NCI-H146 treated with DMSO at 0.1 percent for 48 hours (cell line): ENCODE measurements around the gene KAT2B.
"Not testable (repeated sequence)": the region's sequence is repeated elsewhere in the genome, so short reads cannot be mapped to it uniquely, and the experiment has no call there.

Experiments
- DNase-seq: peaks from one replicate; lab custom pipeline; 2025; ENCODE audit not compliant: unreplicated experiment; lab: John Stamatoyannopoulos, UW

The KAT2B gene

DNA sequence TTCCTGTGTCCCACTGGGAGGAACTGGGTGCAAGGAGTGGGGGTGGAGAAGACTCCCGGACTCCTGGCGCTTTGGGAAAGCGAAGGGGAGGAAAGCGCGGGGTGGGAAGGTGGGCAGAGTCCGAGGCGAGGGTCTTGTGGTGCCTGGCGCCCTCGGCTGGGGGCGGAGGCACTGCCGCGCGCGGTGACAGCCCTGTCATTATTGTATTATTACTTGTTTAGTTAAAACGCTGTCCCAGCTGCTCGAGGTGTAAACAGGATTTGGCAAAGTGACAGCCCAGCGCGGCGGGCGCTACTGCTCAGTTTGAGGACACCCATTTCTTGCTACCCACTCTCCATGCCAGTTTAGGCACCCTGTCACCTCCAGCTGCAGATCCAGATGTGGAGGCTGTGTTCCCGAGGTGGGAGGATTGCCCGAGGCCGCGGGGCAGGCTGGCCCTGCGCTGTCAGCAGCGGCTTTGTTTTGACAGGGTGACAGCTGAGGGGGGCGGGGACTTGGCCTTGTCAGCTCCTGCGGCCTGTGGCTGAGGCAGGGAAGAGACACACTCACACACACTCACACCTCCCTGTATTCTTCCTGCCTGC, 1.0 kb downstream of the KAT2B start:
- peak; percentile 39 for DNase-seq

DNA sequence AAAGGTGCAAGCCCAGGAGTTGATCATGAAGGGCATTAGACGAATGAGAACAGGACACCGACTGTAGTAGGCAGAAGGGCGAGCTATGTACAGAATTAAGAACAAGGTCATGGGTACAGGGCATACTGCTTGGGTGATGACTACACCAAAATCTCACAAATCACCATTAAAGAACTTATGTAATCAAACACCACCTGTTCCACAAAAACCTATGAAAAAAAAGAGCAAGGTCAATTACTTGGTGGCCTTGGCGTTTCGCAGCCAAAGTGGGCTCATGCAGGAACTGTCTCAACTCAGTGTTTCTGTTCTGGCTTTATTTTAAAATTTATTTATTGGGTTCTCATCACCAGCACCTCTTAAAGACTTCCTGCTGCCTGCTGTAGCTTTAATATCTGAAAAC, 2.1 kb downstream of the KAT2B start:
- DNase-seq: no peak

DNA sequence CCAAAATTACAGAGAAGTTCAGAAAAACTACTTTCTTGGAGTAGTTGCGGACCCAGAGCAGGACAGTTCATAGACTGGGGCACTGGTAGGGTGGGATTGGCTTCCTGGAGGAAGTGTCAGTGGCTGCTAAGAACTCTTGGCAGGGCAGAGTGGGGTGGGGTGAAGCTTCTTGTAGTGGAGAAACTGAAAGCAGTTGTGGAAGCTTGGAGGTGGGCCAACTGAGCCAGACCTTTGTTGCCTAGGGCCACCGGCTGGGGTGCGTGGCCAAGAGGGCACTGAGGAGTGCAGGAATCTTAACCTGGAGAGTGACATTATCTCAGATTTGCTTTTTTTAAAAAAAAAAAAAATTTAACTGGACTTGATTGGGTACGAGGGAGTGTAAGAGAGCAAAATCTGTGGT, 3.1 kb downstream of the KAT2B start:
- no peak for DNase-seq

DNA sequence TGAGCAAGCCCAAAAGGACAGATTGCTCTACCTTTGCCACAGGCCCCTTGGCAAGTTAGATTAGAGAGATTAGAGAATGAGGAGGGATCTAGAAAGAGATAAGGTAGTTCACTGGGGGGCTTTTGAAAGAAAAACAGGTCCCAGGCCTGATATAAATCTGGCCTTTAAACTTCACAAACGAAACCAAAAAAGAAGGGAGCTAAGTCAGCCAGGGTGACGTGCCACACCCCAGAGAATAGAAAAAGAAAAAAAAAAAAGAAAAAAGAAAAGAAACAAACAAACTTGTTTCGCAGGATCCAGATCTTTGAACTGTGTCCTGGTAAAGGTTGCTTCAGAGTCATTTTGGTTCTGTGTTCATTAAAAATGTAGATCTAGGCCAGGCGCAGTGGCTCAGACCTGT, 3.6 kb downstream of the KAT2B start:
- DNase-seq: no peak

DNA sequence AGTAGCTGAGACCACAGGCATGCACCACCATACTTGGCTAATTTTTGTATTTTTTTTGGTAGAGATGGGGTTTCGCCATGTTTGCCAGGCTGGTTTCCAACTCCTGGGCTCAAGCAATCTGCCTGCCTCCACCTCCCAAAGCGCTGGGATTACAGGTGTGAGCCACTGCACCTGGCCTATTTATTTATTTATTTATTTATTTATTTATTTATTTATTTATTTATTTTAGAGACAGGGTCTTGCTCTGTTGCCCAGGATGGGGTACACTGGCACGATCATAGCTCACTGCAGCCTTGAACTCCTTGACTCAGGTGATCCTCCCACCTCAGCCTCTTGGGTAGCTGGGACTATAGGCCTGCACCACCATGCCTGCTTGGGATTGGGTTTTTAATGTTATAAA, 4.9 kb downstream of the KAT2B start:
- not testable (repeated sequence) for DNase-seq

DNA sequence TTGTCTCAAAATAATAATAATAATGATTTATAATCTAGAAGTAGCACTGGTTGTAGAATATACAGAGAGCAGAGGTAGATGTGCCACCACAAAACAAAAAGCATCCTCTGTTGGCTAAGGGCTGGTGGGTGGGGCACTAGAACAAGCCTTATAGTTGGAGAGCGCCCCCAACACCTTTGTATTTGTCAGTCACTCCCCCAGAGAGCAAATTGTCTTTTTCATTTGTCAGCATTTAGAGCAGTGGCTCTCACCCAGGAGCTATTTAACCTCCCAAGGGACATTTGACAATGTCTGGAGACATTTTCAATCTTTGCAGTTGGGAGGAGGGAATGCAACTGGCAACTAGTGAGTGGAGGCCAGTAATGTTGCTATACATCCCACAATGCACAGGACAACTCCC, 6.3 kb downstream of the KAT2B start:
- DNase-seq: no peak

DNA sequence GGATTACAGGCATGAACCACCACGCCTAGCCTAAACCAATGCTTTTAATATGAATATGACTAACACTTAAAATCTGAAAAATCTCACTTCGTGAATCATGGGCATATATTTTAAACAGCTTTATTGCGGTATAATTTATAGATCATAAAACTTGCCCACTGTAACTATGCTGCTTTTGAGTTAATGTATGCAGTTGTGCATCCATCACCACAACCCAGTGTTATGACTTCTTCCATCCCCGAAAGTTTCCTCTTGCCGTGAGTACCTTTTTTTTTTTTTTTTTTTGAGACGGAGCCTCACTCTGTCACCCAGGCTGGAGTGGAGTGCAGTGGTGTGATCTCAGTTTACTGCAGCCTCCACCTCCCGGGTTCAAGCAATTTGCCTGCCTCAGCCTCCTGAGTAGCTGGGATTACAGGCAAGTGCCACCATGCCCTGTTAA, 7.1 kb downstream of the KAT2B start:
- no peak for DNase-seq

DNA sequence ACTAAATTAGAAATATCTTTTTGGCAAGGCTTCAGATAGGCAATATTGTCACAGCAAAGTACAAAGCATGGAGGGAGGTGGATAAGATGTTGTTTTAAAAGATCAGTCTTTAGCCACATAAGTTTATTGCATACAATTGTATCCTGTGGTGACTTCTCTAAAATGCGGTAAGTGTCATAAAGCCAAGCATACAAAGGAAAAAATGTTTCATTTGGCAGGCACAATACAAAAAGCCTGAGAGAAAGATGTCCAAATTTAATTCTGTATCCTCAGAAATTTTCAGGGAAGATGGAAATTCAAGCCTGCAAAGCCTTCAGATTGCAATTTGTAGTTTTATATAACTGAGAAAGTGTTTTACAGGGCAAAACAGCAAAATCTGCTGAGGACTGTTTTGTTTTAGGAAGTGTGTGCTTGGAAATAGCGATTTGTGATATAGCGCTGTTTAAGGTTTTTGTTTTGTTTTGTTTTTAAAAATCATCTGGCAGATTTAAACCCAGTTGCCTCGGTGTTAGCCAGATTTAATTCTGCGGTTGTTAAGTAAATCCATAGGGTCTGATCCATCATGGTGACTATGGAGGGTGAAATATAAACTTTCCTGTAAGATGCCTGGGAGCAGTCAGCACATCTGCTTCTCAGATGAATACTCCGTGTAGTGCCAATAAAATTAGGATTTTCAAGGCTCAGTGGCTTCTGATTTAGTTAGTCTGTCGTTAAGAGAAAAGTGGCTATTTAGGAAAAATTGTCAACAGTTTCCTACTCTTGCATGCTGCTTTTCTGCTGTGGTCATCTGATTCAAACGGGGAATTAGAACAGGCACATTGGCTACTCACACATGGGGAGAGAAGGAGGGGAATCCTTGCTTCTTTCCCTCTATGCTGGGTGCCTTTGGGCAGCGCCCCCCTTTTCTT, 8.0 kb downstream of the KAT2B start:
- DNase-seq: no peak

DNA sequence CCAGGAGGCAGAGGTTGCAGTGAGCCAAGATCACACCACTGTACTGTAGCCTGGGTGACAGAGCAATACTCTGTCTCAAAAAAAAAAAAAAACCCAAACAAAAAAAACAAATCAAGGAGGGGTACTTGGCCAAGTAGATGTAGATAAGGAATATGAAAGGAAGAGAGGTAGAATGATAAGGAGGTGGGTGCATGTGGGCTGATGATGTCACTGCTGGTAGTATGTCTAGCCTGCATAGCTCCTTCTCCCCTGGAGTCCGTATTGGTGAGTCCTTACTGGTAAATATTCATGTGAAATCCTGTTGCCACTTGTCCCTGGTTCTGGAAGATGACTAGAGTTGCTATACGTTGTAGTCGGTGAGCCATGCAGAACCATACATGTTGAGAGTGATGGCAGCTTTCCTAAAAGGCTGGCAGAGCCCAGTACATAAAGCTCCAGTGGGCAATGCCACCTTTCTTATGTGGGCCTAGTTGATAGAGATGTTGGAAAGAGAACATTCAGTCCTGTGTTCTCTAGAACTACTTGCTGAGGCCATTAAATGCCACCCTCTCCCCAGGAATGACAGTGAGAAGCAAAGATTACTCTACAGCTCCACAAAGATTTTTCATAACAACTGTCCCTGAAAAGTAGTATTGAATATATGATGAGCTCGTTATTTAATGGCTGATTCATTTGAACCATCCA, 11.0 kb downstream of the KAT2B start:
- DNase-seq: no peak

DNA sequence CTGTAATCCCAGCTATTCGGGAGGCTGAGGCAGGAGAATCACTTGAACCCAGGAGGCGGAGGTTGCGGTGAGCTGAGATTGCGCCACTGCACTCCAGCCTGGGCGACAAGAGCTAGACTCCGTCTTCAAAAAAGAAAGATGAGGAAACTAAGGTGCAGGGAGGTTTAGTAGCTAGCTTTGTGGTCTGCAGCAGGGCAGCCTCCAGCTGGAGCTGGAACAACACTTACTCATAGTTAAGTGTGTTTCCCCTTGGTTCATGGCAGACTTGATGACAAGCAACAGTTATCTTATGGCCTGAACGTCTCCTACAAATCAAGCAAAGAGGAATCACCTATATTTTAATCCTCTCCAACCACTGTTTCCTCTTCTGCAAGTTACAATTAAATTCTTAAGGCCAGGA, 12.6 kb downstream of the KAT2B start:
- DNase-seq: no peak

DNA sequence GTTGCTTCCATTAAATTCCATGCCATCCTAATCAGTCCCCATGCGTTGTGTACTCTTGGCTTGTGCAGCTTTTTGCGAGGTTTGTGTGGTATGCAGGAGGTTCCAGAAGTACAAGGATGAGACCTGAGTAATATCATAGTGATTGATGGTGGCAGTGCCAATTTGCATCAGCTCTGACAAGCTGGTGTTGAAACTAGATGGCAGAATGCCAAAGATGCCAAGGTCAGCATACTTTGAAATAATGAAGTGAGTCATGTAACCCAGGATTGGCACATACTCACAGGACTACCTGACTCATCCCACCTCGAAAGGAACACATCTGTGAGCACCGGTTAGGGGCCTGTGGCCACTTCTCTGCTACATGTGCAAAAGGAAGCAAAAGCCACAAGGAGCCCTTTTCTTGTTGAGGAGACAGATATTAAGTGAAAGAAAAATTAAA, 14.3 kb downstream of the KAT2B start:
- no peak for DNase-seq

DNA sequence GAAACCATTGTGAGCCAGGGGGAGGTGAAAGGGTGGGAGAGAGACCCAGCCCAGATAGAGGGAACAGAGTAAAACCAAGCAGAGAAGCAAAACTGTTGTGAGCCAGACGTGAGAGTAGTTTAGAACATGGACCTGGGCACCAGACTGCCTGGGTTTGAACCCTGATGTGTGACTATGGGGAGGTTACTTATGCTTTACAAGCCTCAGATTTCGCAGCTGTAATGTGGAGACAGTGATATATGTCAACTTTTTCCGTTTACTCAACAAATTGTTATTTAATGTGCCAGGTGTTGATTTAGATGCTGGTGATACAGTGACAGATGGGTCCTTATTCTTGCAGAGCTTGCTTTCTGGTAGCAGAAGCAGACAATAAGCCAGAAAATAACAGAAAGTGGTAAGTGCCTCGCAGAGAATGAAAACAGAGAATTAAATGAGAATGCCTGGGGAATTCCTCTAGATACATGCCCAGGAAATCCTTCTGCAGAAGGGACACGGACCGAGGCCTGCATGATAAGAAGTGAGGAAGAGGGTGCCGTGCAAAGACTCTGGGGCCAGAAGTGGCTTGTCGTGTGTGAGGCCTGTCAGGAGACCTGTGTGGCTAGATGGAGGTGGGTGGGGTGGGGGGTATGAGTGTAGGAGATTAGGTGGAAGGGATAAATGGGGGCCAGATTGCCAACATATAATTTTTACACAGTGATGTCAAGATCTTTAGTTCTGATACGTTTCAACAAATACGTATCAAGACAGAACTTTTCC, 15.0 kb downstream of the KAT2B start:
- peak; percentile 39 for DNase-seq

DNA sequence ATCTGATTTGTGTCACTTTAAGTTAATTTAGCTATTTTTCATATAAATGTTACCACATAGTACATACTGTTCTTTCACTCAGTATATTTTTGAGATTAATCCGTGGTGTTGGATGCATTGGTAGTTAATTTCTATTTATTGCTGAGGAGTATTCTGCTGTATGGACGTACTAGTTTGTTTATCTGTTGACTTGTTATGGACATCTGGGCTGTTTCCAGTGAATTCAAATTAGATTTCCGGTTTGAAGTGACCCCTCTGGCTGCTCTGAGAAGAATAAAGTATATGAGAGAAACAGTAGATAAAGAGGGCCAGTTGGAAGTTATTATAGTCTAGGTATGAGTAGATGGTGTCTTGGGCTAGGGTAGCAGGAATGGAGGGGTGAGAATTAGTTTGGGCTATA, 15.6 kb downstream of the KAT2B start:
- no peak for DNase-seq

DNA sequence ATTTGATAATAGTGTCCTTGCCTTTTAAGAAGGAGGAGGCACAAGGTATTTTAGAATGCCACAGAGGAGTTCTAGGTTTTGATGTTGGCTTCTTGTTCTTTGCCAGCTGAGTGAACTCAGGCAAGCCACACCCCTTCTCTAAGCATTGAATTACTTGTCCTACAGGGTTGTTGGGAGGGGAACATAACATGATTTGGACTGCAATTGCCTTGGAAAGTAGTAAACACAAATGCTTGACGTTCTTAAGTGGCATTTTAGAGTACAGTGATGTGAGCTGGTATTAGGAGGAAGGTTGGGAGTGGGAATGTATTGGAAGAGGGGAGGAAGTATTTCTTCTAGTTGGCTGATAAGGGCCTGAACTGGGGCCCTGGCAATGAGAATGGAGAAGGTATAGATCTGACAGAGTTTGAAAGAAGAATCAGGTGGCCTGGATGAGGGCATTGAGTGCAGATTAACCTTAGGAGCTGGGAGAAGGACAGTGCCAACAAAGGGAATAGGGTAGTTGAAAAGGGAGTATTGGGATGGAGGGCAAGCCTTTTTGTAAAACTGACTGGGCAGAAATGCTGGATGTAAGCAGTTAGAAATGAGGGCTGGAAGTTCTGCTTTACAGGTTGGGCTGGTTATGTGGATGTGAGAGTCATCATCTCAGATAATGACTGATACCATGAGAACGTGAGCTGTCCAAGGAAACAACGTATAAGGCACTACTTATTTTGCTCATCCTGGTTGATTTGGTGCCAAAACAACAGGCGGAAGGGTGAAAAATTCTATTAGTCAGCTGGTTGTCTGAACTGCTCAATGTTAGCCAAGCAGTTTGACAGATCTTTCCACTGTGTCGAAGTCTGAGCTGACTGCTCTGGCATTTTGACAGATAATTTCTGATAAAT, 16.7 kb downstream of the KAT2B start:
- DNase-seq: no peak

DNA sequence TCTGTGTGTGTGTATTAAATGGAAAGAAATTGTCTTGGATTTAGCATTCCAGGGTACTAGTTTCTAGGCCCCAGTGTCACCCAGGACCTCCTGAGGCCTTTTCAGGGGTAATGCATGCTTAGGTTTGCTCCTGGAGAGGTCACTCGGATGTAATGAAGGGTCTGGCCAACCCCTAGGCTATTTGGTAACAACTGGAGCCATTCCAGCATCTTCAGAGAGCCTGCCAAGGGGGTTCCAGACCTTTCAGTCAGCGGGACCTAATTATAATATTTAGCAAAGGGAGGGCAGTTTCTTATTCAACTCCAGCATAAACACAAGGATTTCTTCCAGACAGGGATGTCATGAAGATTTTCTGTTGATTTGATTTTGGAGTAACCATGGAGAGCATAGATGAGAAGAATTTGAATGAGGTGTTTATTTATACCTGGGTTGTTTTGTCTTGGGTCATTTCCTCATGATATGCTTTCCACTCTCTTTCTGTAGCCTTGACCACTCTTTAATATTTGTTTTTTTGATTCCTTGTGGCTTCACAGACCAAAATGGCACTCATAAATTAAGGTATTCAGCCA, 17.4 kb downstream of the KAT2B start:
- DNase-seq: no peak

DNA sequence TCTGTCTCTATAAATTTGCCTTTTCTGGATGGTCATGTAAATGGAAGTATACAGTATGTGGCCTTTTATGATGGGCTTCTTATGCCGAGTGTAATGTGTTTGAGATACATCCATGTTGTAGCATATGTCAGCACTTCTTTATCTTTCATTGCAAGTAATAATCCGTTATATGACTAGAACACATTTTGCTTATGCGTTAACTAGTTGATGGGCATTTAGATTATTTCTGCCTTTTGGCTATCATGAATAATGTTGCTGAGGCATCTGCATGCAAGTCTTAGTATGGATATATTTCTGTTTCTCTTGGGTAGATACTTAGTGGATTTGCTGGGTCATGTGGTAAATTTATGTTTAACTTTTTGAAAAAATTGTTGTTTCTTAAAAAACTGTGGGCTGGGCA, 19.7 kb downstream of the KAT2B start:
- no peak for DNase-seq

DNA sequence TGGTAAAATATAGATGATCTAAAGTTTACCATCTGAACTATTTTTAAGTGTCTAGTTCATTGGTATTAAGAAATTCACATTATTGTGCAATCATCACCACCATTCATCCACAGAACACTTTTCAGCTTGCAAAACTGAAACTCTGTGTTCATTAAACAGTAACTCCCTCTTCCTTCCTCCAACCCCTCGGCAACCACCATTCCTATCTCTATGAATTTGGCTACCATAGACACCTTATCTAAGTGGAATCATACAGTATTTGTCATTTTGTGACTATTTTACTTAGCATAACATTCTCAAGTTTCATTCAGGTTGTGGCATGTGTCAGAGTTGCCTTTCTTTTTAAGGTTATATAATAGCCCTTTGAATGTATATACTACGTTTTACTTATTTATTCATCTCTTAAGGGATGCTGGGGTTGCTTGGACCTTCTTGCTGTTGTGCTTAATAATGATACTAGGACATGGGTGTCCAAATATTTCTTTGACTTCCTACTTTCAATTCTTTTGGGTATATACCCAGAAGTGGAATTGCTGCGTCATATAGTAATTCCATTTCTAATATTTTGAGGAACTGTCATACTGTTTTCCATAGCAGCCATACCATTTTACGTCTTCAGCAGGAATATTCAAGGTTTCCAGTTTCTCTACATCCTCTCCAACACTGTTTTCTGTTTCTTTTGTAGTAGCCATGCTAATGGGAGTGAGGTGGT, 20.9 kb downstream of the KAT2B start:
- no peak for DNase-seq

DNA sequence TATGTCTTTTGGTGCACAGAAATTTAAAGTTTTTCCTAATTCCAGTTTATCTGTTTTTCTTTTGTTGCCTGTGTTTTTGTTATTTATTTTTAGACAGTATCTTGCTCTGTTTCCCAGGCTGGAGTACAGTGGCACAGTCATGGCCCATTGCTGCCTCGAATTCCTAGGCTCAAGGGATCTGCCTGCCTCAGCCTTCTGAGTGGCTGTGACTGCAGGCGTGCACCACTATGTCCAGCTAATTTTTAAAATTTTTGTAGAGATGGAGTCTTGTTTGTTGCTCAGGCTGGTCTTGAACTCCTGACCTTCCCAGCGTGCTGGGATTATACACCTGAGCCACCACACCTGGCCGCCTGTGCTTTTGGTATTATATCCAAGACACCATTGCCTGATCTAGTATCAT, 22.8 kb downstream of the KAT2B start:
- DNase-seq: no peak

DNA sequence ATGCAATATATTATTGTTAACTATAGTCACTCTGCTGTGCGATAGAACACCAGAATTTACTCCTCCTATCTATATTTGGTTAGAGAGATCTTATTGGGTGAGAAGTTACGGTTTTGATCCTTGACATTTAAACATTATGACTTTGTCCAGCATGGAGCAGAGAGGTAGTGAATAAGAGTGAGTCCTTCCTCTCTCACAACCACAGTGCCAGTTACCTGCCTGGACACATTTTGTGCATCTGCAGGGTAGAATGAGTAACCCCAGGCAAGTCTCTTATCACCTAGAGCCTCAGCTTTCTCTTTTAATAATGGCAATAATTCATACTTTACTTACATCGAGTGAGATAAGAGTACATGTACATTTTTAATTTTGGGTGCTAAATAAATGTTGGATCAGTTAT, 24.1 kb downstream of the KAT2B start:
- DNase-seq: no peak
